SK-N-SH (cell line): ENCODE data around the gene HHATL.

Source experiments
- ELF1 ChIP-seq: IDR thresholded peaks from 2 replicates; pipeline ENCODE4 v1.4.0; 2012
- EZH2phosphoT487 ChIP-seq: fragments of 200-600 bp; sonication (generic); IDR thresholded peaks from 2 replicates; pipeline ENCODE4 v1.6.1; 2017; ENCODE audit warnings: low read depth, mixed run types, mild to moderate bottlenecking, antibody characterized with exemption, moderate library complexity, borderline replicate concordance
- FOXJ3 ChIP-seq: sonication (generic); formaldehyde crosslinking; IDR thresholded peaks from 2 replicates; pipeline ENCODE4 v1.5.1; 2020; ENCODE audit warnings: mild to moderate bottlenecking, missing genetic modification reagents
- IRF3 ChIP-seq: fragments of 150-350 bp; IDR thresholded peaks from 2 replicates; pipeline ENCODE4 v1.6.1; 2016; ENCODE audit warnings: mild to moderate bottlenecking, low read depth, low read length
- JUND ChIP-seq: IDR thresholded peaks from 2 replicates; pipeline ENCODE4 v1.4.0; 2012
- MAX ChIP-seq: IDR thresholded peaks from 2 replicates; pipeline ENCODE4 v1.4.0; 2012; ENCODE audit warnings: low read depth
- RCOR1 ChIP-seq: fragments of 150-350 bp; IDR thresholded peaks from 2 replicates; pipeline ENCODE4 v1.6.1; 2017; ENCODE audit warnings: antibody characterized with exemption, low read length
- RFX5 ChIP-seq: IDR thresholded peaks from 2 replicates; pipeline ENCODE4 v1.6.1; 2012; ENCODE audit warnings: mild to moderate bottlenecking, improper control_type of control experiment, low read length
- TAF1 ChIP-seq: IDR thresholded peaks from 2 replicates; pipeline ENCODE4 v1.6.1; 2012; ENCODE audit warnings: low read depth, mild to moderate bottlenecking, low read length, moderate library complexity, borderline replicate concordance
- TF ChIP-seq, protein P1 (sequence below): IDR thresholded peaks from 2 replicates; pipeline ENCODE4 v1.4.0; 2012; ENCODE audit warnings: low read depth, borderline replicate concordance
- TF ChIP-seq, protein P2 (sequence below): fragments of 200-600 bp; sonication (generic); IDR thresholded peaks from 2 replicates; pipeline ENCODE4 v1.6.1; 2017; ENCODE audit warnings: antibody characterized with exemption, mild to moderate bottlenecking, moderate library complexity

- TF ChIP-seq MAX (no peak), FOXJ3 (CRISPR knock-in tag) (no peak), RFX5 (no peak), TAF1 (no peak), ELF1 (no peak), RCOR1 (no peak), JUND (no peak), IRF3 (no peak), EZH2phosphoT487 (no peak)
- TF ChIP-seq, protein P1, sequence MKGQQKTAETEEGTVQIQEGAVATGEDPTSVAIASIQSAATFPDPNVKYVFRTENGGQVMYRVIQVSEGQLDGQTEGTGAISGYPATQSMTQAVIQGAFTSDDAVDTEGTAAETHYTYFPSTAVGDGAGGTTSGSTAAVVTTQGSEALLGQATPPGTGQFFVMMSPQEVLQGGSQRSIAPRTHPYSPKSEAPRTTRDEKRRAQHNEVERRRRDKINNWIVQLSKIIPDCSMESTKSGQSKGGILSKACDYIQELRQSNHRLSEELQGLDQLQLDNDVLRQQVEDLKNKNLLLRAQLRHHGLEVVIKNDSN, result no peak
- TF ChIP-seq, protein P2, sequence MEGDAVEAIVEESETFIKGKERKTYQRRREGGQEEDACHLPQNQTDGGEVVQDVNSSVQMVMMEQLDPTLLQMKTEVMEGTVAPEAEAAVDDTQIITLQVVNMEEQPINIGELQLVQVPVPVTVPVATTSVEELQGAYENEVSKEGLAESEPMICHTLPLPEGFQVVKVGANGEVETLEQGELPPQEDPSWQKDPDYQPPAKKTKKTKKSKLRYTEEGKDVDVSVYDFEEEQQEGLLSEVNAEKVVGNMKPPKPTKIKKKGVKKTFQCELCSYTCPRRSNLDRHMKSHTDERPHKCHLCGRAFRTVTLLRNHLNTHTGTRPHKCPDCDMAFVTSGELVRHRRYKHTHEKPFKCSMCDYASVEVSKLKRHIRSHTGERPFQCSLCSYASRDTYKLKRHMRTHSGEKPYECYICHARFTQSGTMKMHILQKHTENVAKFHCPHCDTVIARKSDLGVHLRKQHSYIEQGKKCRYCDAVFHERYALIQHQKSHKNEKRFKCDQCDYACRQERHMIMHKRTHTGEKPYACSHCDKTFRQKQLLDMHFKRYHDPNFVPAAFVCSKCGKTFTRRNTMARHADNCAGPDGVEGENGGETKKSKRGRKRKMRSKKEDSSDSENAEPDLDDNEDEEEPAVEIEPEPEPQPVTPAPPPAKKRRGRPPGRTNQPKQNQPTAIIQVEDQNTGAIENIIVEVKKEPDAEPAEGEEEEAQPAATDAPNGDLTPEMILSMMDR, result no peak
Measured at GRCh38 chr3:42741796-42742195, 39.2 kb upstream of the HHATL start.
